Stimulated activated CD4-positive, alpha-beta T cell treated with anti-CD3 and anti-CD28 coated beads, TNF-alpha, amount 100 ng/mL, for 24 hours (primary cell): ENCODE results near the gene LRRC47.
"Not testable (repeated sequence)": the region's sequence is repeated elsewhere in the genome, so short reads cannot be mapped to it uniquely, and the experiment has no call there.

ENCODE experiments used
- DNase-seq, 3 experiments: peaks; one replicate each; pipeline ENCODE4 v3.0.0-alpha.2; 2020; ENCODE audit warnings: low read depth in 3 of 3

The LRRC47 gene

GRCh38 chr1:3816331-3817137 lies 20.2 kb upstream of the LRRC47 start:
- no peak for DNase-seq

GRCh38 chr1:3814771-3815561 lies 18.7 kb upstream of the LRRC47 start:
- DNase-seq, result no peak

- DNase-seq, result no peak
These were observed 17.8 kb upstream of the LRRC47 start for GRCh38 chr1:3814065-3814464.

GRCh38 chr1:3811595-3811911 lies 15.3 kb upstream of the LRRC47 start:
- DNase-seq, result no peak

GRCh38 chr1:3810149-3810761 lies 14.0 kb upstream of the LRRC47 start:
- DNase-seq, result not testable (repeated sequence)

- no peak for DNase-seq
These were observed 13.4 kb upstream of the LRRC47 start for GRCh38 chr1:3809680-3810079.

GRCh38 chr1:3807769-3808168 lies 11.5 kb upstream of the LRRC47 start:
- DNase-seq, result no peak

- DNase-seq, result no peak
These were observed 8.7 kb upstream of the LRRC47 start for GRCh38 chr1:3805038-3805437.

GRCh38 chr1:3804627-3804944 lies 8.3 kb upstream of the LRRC47 start:
- not testable (repeated sequence) for DNase-seq

- DNase-seq, result no peak
These were observed 7.8 kb upstream of the LRRC47 start for GRCh38 chr1:3803905-3804626.

- not testable (repeated sequence) for DNase-seq
These were observed 4.5 kb upstream of the LRRC47 start for GRCh38 chr1:3800795-3801194.

- no peak for DNase-seq
These were observed 3.8 kb upstream of the LRRC47 start for GRCh38 chr1:3799976-3800685.

- DNase-seq, result no peak
These were observed 664 bp downstream of the LRRC47 start for GRCh38 chr1:3795453-3796214.

- DNase-seq, result no peak
These were observed 5.3 kb downstream of the LRRC47 start for GRCh38 chr1:3790952-3791351.

GRCh38 chr1:3790500-3790923 lies 5.8 kb downstream of the LRRC47 start:
- DNase-seq, result no peak

GRCh38 chr1:3789421-3790300 lies 6.6 kb downstream of the LRRC47 start:
- no peak for DNase-seq

- DNase-seq, result no peak
These were observed 7.4 kb downstream of the LRRC47 start for GRCh38 chr1:3788756-3789420.

GRCh38 chr1:3787745-3788605 lies 8.3 kb downstream of the LRRC47 start:
- no peak for DNase-seq
